HG03460 (cell line): ENCODE results near the gene PIPOX.

ENCODE experiments used
- ATAC-seq: cut with Tn5 transposase; IDR thresholded peaks from one replicate; pipeline ENCODE4 v1.9.1; 2021; ENCODE audit not compliant: unreplicated experiment

Gene PIPOX

DNA sequence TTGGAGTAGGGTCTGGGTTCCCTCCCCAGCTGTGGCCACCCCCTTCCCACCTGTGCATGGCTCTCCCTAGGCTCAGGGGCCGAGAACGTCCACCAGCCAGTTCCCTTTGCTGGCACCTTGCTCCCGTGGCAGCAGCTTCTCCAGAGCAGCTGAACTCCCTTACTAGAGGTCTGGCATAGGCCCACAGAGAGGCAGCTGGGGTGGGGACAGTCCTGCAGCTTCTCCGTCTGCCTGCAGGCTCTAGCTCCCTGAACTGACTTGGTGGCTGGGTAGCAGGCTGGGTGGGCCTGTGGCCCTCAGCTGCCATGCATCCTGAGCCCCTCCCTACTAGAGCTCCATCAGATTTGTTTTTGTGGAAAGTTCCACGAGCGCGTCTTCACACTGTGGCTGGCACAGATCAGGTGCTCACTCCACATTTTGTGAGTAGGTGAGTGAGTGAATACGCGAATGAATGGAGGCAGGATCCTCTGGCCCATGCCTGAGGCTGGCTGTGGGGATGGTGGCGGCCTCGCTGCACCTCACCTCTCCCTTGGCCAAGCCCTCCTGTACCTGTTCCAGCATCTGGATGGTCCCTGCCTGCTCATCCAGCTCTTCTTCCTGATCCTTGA lies 51.3 kb downstream of the PIPOX start:
- no peak for ATAC-seq

DNA sequence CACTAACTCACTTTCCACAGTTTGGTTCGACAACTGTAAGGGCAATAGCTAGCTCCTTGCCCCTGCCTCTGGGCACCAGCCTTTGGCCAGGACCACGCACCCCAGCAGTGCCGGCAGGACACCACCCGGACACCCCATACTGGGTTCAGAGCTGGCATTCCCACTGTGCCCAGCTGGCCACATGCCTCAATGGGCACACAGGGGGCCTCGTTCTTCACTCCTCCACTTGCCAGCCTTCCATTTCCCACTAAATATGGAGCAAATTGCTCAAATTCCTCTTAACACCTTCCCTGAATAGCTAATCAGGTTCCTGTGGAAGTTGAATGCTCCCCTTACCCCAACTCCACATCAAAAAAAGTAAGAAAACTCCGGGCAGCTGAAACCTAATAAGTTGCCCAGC lies 52.5 kb downstream of the PIPOX start:
- no peak for ATAC-seq

DNA sequence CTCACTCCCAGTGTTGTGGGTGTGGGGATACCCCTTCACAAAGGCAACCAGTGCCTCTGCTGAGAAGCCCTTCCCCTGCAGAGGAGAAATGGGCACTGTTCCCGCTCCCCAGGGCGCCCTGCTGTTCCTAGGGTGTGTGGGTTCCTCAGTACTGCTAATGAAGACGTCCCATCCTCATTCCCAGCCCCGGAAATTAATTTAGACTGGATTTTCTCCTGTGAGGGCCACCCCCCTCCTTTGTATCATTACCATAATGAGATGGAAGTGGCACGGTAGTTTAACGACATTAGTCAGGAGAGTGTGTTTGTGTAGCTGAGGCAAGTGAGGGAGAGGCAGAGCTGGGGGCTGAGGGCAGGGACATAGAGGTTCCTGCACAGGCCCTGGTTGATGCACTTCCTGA lies 53.2 kb downstream of the PIPOX start:
- ATAC-seq, result no peak

DNA sequence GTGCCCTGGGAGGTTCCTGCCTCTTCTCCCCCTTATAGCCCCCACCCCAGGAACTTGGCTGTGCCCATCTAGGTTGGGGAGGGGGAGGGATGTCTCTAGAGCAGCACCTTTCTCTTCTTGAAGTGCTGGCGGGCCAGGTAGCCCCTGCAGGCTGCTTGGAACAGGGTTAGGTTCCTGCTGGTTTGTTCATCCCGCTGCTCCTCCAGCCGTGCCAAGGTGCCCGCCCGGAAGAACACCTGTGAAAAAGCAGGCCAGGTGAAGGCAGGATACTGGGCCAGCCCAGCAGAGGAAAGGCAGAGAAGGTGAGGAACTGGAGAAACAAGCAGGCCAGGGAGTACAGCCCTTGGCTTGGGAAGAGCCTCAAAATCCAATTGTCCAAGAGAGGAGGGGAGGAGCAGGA lies 56.6 kb downstream of the PIPOX start:
- no peak for ATAC-seq

DNA sequence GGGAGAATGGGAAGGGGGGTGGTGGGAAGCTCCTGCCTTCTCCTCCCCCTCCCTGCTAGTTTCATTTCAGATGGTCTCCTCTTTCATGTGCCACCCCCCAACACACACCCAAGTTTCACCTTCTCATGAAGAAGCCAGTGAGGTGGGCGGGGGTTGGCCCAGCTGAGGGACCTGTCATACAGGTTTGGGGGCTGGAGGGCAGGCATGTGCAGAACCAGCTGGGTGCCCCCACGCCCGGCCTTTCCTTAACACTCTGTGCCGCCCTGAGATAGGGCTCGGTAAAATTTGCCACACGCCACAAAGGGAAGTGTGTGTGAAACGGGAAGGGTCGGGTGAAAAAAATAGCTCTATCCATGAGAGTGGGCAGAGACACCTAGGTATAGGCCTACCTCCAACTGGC lies 57.4 kb downstream of the PIPOX start:
- no peak for ATAC-seq

DNA sequence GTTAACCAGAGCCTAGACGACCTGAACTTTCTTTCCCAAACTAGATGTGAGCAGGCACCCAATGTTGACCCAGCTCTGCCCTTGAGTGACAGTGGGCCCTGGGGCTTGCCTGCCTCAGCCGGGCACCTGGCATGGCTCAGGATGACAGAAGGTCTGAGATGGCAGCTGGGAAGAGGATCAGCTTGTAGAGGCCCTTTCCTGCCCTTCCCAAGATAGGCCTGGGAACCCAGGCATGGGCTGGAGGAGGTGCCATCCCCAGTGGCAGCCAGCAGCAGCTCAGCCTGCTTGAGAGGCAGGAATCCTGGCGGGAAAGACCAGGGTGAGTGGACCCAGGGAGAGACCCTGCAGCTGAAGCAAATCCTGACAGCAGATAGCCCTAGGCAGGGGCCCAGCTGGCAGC lies 59.1 kb downstream of the PIPOX start:
- no peak for ATAC-seq

DNA sequence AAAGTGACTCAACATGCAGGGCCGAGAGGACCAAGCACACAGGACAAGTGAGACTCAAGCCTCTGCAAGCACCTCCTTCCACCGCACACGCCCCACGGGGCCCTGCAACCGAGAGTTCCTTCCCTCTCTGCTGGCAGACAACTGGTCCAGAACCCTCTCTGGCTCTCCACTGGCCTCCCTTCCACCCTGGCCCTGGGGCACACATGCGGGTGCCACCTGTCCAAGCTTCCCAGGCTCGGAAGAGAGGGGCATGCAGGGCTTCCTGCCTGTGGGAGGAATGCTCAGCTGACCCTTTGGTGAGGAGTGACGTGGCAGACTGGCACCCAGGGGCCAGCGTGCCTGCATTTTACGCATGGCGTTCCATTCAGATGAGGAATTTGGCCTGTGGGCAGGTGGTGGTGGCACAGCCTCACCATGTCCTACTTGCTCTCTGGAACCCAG lies 59.8 kb downstream of the PIPOX start:
- no peak for ATAC-seq

DNA sequence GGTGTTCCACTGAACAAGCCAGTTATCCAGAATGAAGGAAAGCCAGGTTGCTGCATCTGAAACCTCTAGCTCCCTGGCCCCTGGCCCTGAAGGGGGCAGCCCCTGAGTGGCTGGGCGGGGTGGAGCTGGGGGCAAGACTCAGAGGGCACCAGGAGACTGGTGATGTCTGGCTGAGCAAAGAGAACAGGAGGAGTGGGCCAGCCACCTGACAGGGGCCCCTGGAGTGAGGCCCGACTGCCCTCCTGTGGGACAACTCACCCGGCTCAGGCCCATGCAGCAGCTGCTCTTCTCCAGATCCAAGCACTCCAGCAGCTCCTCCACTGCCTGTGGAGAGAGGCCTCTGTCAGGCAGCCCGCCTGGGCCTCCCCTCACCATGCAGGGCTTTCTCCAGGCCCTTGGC lies 60.4 kb downstream of the PIPOX start:
- ATAC-seq, result no peak
